Tibial nerve (tissue), 4 donors: ENCODE results near the gene HSPG2.
"Not testable (repeated sequence)": the region's sequence is repeated elsewhere in the genome, so short reads cannot be mapped to it uniquely, and the experiment has no call there.

ENCODE experiments used
- CTCF ChIP-seq, 5 experiments: fragments of 200-600 bp in 3 of 5; fragments of 450-650 bp in 2 of 5; sonication (generic) in 3 of 5; IDR thresholded peaks; one replicate each; pipeline ENCODE4 v1.5.1; 2016 to 2019; ENCODE audit warnings: antibody characterized with exemption in 5 of 5, mild to moderate bottlenecking in 3 of 5, moderate library complexity in 2 of 5
- EP300 ChIP-seq, 2 donors: sonication (generic); formaldehyde crosslinking; IDR thresholded peaks; one replicate each; pipeline ENCODE4 v1.6.1; 2017; ENCODE audit warnings: antibody characterized with exemption in 2 of 2, mild to moderate bottlenecking in 1 of 2

- TF ChIP-seq CTCF, EP300 (IDR thresholded peaks at IDR 0.05): not testable (repeated sequence)
Observed at GRCh38 chr1:21969066-21969465, 32.0 kb upstream of the HSPG2 start.
